Measurements from ENCODE around the gene C8A. TPM values are rescaled to one million over a fixed set of nuclear protein-coding genes. Genes with fewer than 3 reads are reported as not detected.

The C8A gene
- polyA plus RNA-seq, 3 donors = not detected

GRCh38 chr1:56931211-56931610 is 76.6 kb downstream of the C8A start:
- Histone ChIP-seq H3K9ac (ENCODE audit: insufficient read depth, low read length, poor library complexity, severe bottlenecking) (no peak overlapping the region), H3K79me2 (ENCODE audit: insufficient read depth, low read length) (no peaks in the 10 kb centered on the region), H2AFZ (ENCODE audit: insufficient read depth, low read depth, low read length, poor library complexity, severe bottlenecking) (no peak overlapping the region), H3K27me3 (ENCODE audit: control insufficient read depth in 2 of 2, insufficient read depth in 2 of 2, low read length in 2 of 2) (no peaks in the 10 kb centered on the region), H3K4me2 (replicated peaks; ENCODE audit: extremely low read depth, low read length, poor library complexity, severe bottlenecking) (no peak overlapping the region), H4K20me1 (ENCODE audit: insufficient read depth, low read length) (no peaks in the 10 kb centered on the region), H3K4me1 (ENCODE audit: control insufficient read depth in 1 of 2, insufficient read depth in 2 of 2, low read length in 2 of 2) (no peaks in the 10 kb centered on the region), H3K27ac (ENCODE audit: low read depth in 1 of 2, low read length in 2 of 2) (no peak overlapping the region), H3K4me3 (replicated peaks in 1 of 3; ENCODE audit: low read depth in 2 of 3, low read length in 3 of 3) (no peak overlapping the region), H3K36me3 (replicated peaks in 1 of 2; ENCODE audit: control insufficient read depth in 1 of 2, insufficient read depth in 2 of 2, low read length in 2 of 2) (no peaks in the 10 kb centered on the region), H3K9me3 (replicated peaks in 1 of 2; ENCODE audit: control insufficient read depth in 1 of 2, insufficient read depth in 1 of 2, low read length in 2 of 2) (peaks cover 0 to 4% of the 10 kb centered on the region in 2 donors)
- Mint-ChIP-seq H3K36me3 (no peaks in the 10 kb centered on the region), H3K9me3 (peaks cover 0 to 4% (median 2%) of the 10 kb centered on the region in 7 donors), H3K4me3 (no peak overlapping the region), H3K4me1 (no peaks in the 10 kb centered on the region), H3K27ac (no peak overlapping the region), H3K27me3 (ENCODE audit: low read depth in 3 of 3) (peaks cover 6 to 10% (median 7%) of the 10 kb centered on the region in 3 donors)
- intact Hi-C loops (cut with micrococcal nuclease) = no loop called here
- DNase-seq = no peak
- 91% methylated on average over 1 of the region's 3 CpGs for WGBS (ENCODE audit: insufficient coverage)
- TF ChIP-seq, protein P1, sequence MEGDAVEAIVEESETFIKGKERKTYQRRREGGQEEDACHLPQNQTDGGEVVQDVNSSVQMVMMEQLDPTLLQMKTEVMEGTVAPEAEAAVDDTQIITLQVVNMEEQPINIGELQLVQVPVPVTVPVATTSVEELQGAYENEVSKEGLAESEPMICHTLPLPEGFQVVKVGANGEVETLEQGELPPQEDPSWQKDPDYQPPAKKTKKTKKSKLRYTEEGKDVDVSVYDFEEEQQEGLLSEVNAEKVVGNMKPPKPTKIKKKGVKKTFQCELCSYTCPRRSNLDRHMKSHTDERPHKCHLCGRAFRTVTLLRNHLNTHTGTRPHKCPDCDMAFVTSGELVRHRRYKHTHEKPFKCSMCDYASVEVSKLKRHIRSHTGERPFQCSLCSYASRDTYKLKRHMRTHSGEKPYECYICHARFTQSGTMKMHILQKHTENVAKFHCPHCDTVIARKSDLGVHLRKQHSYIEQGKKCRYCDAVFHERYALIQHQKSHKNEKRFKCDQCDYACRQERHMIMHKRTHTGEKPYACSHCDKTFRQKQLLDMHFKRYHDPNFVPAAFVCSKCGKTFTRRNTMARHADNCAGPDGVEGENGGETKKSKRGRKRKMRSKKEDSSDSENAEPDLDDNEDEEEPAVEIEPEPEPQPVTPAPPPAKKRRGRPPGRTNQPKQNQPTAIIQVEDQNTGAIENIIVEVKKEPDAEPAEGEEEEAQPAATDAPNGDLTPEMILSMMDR (IDR thresholded peaks at IDR 0.05) = no peak

DNA sequence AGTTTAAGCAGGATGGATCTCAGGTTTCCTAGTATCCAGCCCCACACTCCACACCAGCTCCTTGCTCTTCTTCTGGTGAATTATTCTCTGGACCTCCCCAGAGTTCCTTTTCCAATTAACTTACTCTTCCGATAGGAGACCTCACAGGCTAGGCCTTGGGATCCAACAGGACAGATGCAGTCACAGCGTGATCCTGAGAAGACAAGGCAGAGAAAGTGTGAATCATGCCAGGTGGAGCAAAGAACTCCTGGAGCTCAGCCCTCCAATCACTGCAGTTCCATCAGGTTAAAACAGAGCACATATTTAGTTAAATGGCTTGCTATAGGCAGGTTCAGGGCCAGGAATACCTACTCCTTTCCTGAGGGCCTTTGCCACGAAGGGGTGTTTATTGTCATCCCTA is 77.1 kb downstream of the C8A start:
- Histone ChIP-seq H2AFZ (ENCODE audit: insufficient read depth, low read depth, low read length, poor library complexity, severe bottlenecking) (no peak overlapping the region), H3K9ac (ENCODE audit: insufficient read depth, low read length, poor library complexity, severe bottlenecking) (no peak overlapping the region), H3K27ac (ENCODE audit: low read depth in 1 of 2, low read length in 2 of 2) (no peak overlapping the region), H3K9me3 (replicated peaks in 1 of 2; ENCODE audit: control insufficient read depth in 1 of 2, insufficient read depth in 1 of 2, low read length in 2 of 2) (peaks cover 0 to 4% of the 10 kb centered on the region in 2 donors), H3K4me1 (ENCODE audit: control insufficient read depth in 1 of 2, insufficient read depth in 2 of 2, low read length in 2 of 2) (no peaks in the 10 kb centered on the region), H3K79me2 (ENCODE audit: insufficient read depth, low read length) (no peaks in the 10 kb centered on the region), H3K36me3 (replicated peaks in 1 of 2; ENCODE audit: control insufficient read depth in 1 of 2, insufficient read depth in 2 of 2, low read length in 2 of 2) (no peaks in the 10 kb centered on the region), H3K4me2 (replicated peaks; ENCODE audit: extremely low read depth, low read length, poor library complexity, severe bottlenecking) (no peak overlapping the region), H4K20me1 (ENCODE audit: insufficient read depth, low read length) (no peaks in the 10 kb centered on the region), H3K27me3 (ENCODE audit: control insufficient read depth in 2 of 2, insufficient read depth in 2 of 2, low read length in 2 of 2) (no peaks in the 10 kb centered on the region), H3K4me3 (replicated peaks in 1 of 3; ENCODE audit: low read depth in 2 of 3, low read length in 3 of 3) (no peak overlapping the region)
- peaks cover 0 to 4% (median 2%) of the 10 kb centered on the region in 7 donors for H3K9me3 Mint-ChIP-seq
- H3K27me3 Mint-ChIP-seq (ENCODE audit: low read depth in 3 of 3) = peaks cover 7 to 13% (median 7%) of the 10 kb centered on the region in 3 donors
- no peak overlapping the region for H3K27ac Mint-ChIP-seq
- intact Hi-C loops (cut with micrococcal nuclease) = no loop called here
- H3K4me1 Mint-ChIP-seq = no peaks in the 10 kb centered on the region
- no CpG with 5 or more reads among the region's 3 CpGs for WGBS (ENCODE audit: insufficient coverage)
- no peak overlapping the region for H3K4me3 Mint-ChIP-seq
- TF ChIP-seq, protein P1 (IDR thresholded peaks at IDR 0.05) = no peak
- no peaks in the 10 kb centered on the region for H3K36me3 Mint-ChIP-seq
- no peak for DNase-seq
